Gastrocnemius medialis (tissue), 4 donors: ENCODE results near the gene RPL13. TPM values are rescaled to one million over a fixed set of nuclear protein-coding genes. Genes with fewer than 3 reads are reported as not detected.
"Not testable (repeated sequence)": the region's sequence is repeated elsewhere in the genome, so short reads cannot be mapped to it uniquely, and the experiment has no call there.

Experiments
- ATAC-seq, 2 donors: fragments of 150-250 bp; one replicate each; pipeline ENCODE4 v1.9.1; 2016
- DNase-seq, 2 donors: peaks; one replicate each; pipeline ENCODE4 v3.0.0-alpha.2; 2019
- H3K27ac ChIP-seq, 4 donors: fragments of 200-600 bp; sonication (generic); 1 replicate in 1 of 4; 2 replicates in 3 of 4; pipeline ENCODE4 v1.5.1; 2016 to 2018; ENCODE audit warnings: mild to moderate bottlenecking in 2 of 4, moderate library complexity in 1 of 4
- H3K27me3 ChIP-seq, 3 donors: fragments of 200-600 bp; sonication (generic) in 2 of 3; 1 replicate in 1 of 3; 2 replicates in 2 of 3; pipeline versions ENCODE4 v1.5.1 to v1.6.0; 2016 to 2019; ENCODE audit warnings: mild to moderate bottlenecking in 1 of 3, moderate library complexity in 1 of 3
- H3K36me3 ChIP-seq, 2 donors: fragments of 200-600 bp; sonication (generic) in 1 of 2; one replicate each; pipeline ENCODE4 v1.5.1; 2017 to 2018
- H3K4me1 ChIP-seq, 2 donors: fragments of 200-600 bp; sonication (generic) in 1 of 2; one replicate each; pipeline ENCODE4 v1.5.1; 2016 to 2017; ENCODE audit warnings: mild to moderate bottlenecking in 2 of 2
- H3K4me3 ChIP-seq, 4 donors: fragments of 200-600 bp; sonication (generic) in 3 of 4; 1 replicate in 1 of 4; 2 replicates in 3 of 4; pipeline ENCODE4 v1.5.1; 2016 to 2019; ENCODE audit warnings: mild to moderate bottlenecking in 2 of 4
- H3K9me3 ChIP-seq, 3 donors: fragments of 200-600 bp; sonication (generic) in 2 of 3; 1 replicate in 1 of 3; 2 replicates in 2 of 3; pipeline ENCODE4 v1.5.1; 2016 to 2019
- CTCF ChIP-seq, 5 experiments: fragments of 450-650 bp in 3 of 5; fragments of 200-600 bp in 2 of 5; sonication (generic) in 2 of 5; IDR thresholded peaks in 4 of 5; conservative IDR thresholded peaks in 1 of 5; 1 replicate in 4 of 5; 2 replicates in 1 of 5; pipeline ENCODE4 v1.5.1; 2016 to 2019; ENCODE audit warnings: antibody characterized with exemption in 5 of 5, mild to moderate bottlenecking in 3 of 5, moderate library complexity in 3 of 5
- POLR2A ChIP-seq, 2 donors: fragments of 450-650 bp; IDR thresholded peaks; one replicate each; pipeline ENCODE4 v1.6.1; 2017; ENCODE audit warnings: antibody characterized with exemption in 2 of 2, mild to moderate bottlenecking in 2 of 2, moderate library complexity in 2 of 2
- in situ Hi-C, 4 donors: fragments of 200-750 bp; cut with MboI; loops; one replicate each; pipeline versions ENCODE4 v1.15.0 to v1.8.0; 2017; ENCODE audit warnings: low sequenced_read_pairs in 4 of 4
- intact Hi-C: fragments of 100-400 bp; cut with DNase I; formaldehyde crosslinking; loops from one replicate; pipeline ENCODE4 v1.15.1; 2023; ENCODE audit warnings: low total_unique reads
- total RNA-seq, 4 donors: library from RNA; depleted of rRNA; stranded (reverse); fragments of >200 nt; gene quantifications; one replicate each; pipeline versions ENCODE4 v1.1.0 to v1.2.3, GENCODE V29; 2016

RPL13 gene
- total RNA-seq, 4 donors from 2014 or later = 4,295 to 5,889 (median 4,806) TPM

- no peak for ATAC-seq
- TF ChIP-seq POLR2A (IDR thresholded peaks at IDR 0.05) = no peak
- TF ChIP-seq CTCF (IDR thresholded peaks at IDR 0.05 in 4 of 5, conservative IDR thresholded peaks at IDR 0.05 in 1 of 5) = no peak
- H3K27me3 ChIP-seq = peaks cover 31 to 50% (median 40%) of the 10 kb centered on the region in 3 donors
- intact Hi-C loops (no loop called here), in situ Hi-C loops (no loop called here)
- H3K4me1 ChIP-seq = peaks cover 8 to 13% of the 10 kb centered on the region in 2 donors
- no peak overlapping the region for H3K4me3 ChIP-seq
- no peaks in the 10 kb centered on the region for H3K9me3 ChIP-seq
- DNase-seq = no peak
- no peak overlapping the region for H3K27ac ChIP-seq
- H3K36me3 ChIP-seq = no peaks in the 10 kb centered on the region
These were observed 10.0 kb downstream of the RPL13 start for GRCh38 chr16:89570342-89570923.

GRCh38 chr16:89570983-89571598 lies 10.6 kb downstream of the RPL13 start:
- H3K36me3 ChIP-seq, H3K4me1 ChIP-seq, H3K9me3 ChIP-seq, DNase-seq, intact Hi-C loops, ATAC-seq, H3K27ac ChIP-seq, H3K4me3 ChIP-seq, in situ Hi-C loops: not testable (repeated sequence)
- H3K27me3 ChIP-seq = peaks cover 34 to 54% (median 43%) of the 10 kb centered on the region in 3 donors

GRCh38 chr16:89571636-89572035 lies 11.2 kb downstream of the RPL13 start:
- Histone ChIP-seq H3K27me3 (peaks cover 40 to 60% (median 48%) of the 10 kb centered on the region in 3 donors), H3K4me1 (peaks cover 0 to 3% of the 10 kb centered on the region in 2 donors), H3K36me3 (no peaks in the 10 kb centered on the region), H3K4me3 (no peak overlapping the region), H3K27ac (no peak overlapping the region), H3K9me3 (no peaks in the 10 kb centered on the region)
- TF ChIP-seq POLR2A (IDR thresholded peaks at IDR 0.05) = no peak
- no peak for TF ChIP-seq CTCF (IDR thresholded peaks at IDR 0.05 in 4 of 5, conservative IDR thresholded peaks at IDR 0.05 in 1 of 5)
- in situ Hi-C loops (no loop called here), intact Hi-C loops (no loop called here)
- DNase-seq (no peak), ATAC-seq (no peak)

GRCh38 chr16:89572073-89572484 lies 11.6 kb downstream of the RPL13 start:
- Histone ChIP-seq H3K27ac (no peak overlapping the region), H3K4me1 (peaks cover 0 to 3% of the 10 kb centered on the region in 2 donors), H3K4me3 (no peak overlapping the region), H3K36me3 (no peaks in the 10 kb centered on the region), H3K27me3 (peaks cover 43 to 64% (median 52%) of the 10 kb centered on the region in 3 donors), H3K9me3 (no peaks in the 10 kb centered on the region)
- TF ChIP-seq POLR2A (IDR thresholded peaks at IDR 0.05) (no peak), CTCF (IDR thresholded peaks at IDR 0.05 in 4 of 5, conservative IDR thresholded peaks at IDR 0.05 in 1 of 5) (no peak)
- no peak for ATAC-seq
- in situ Hi-C loops (no loop called here), intact Hi-C loops (no loop called here)
- DNase-seq = no peak

GRCh38 chr16:89572485-89573205 lies 12.2 kb downstream of the RPL13 start:
- ATAC-seq (no peak), DNase-seq (no peak)
- no peak overlapping the region for H3K4me3 ChIP-seq
- no peaks in the 10 kb centered on the region for H3K9me3 ChIP-seq
- H3K27me3 ChIP-seq = peaks cover 48 to 70% (median 56%) of the 10 kb centered on the region in 3 donors
- no peaks in the 10 kb centered on the region for H3K36me3 ChIP-seq
- intact Hi-C loops = no loop called here
- no peak for TF ChIP-seq POLR2A (IDR thresholded peaks at IDR 0.05)
- no peak for TF ChIP-seq CTCF (IDR thresholded peaks at IDR 0.05 in 4 of 5, conservative IDR thresholded peaks at IDR 0.05 in 1 of 5)
- no peak overlapping the region for H3K27ac ChIP-seq
- in situ Hi-C loops = no loop called here
- peaks cover 0 to 3% of the 10 kb centered on the region in 2 donors for H3K4me1 ChIP-seq
